ENCODE measurements around the gene JAG2. TPM values are rescaled to one million over a fixed set of nuclear protein-coding genes. Genes with fewer than 3 reads are reported as not detected.

JAG2 gene
- total RNA-seq, 1 donor from 2014 or later: 0.44 TPM

GRCh38 chr14:105178868-105179140 lies 10.2 kb upstream of the JAG2 start:
- intact Hi-C loops (cut with micrococcal nuclease): no loop called here

GRCh38 chr14:105178069-105178867 lies 9.7 kb upstream of the JAG2 start:
- H3K4me1 Mint-ChIP-seq: peaks cover 19% of the 10 kb centered on the region
- no peaks in the 10 kb centered on the region for H3K9me3 Mint-ChIP-seq
- TF ChIP-seq, protein P1, sequence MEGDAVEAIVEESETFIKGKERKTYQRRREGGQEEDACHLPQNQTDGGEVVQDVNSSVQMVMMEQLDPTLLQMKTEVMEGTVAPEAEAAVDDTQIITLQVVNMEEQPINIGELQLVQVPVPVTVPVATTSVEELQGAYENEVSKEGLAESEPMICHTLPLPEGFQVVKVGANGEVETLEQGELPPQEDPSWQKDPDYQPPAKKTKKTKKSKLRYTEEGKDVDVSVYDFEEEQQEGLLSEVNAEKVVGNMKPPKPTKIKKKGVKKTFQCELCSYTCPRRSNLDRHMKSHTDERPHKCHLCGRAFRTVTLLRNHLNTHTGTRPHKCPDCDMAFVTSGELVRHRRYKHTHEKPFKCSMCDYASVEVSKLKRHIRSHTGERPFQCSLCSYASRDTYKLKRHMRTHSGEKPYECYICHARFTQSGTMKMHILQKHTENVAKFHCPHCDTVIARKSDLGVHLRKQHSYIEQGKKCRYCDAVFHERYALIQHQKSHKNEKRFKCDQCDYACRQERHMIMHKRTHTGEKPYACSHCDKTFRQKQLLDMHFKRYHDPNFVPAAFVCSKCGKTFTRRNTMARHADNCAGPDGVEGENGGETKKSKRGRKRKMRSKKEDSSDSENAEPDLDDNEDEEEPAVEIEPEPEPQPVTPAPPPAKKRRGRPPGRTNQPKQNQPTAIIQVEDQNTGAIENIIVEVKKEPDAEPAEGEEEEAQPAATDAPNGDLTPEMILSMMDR (IDR thresholded peaks at IDR 0.05): no peak
- CTCF ChIA-PET: no interaction called here
- POLR2A ChIA-PET: no interaction called here
- no peak overlapping the region for H3K27ac Mint-ChIP-seq
- no peaks in the 10 kb centered on the region for H3K27me3 Mint-ChIP-seq
- no peak for DNase-seq
- no peak overlapping the region for H3K4me3 Mint-ChIP-seq
- no peak for ATAC-seq (ENCODE audit: low read depth)
- no peaks in the 10 kb centered on the region for H3K36me3 Mint-ChIP-seq (ENCODE audit: low read depth)
- intact Hi-C loops (cut with micrococcal nuclease): no loop called here

More at GRCh38 chr14:105178868-105179140, 10.2 kb upstream of the JAG2 start:
- CTCF ChIA-PET: no interaction called here
- no peaks in the 10 kb centered on the region for H3K9me3 Mint-ChIP-seq
- POLR2A ChIA-PET: no interaction called here
- DNase-seq (no peak), ATAC-seq (ENCODE audit: low read depth) (no peak)
- peaks cover 2% of the 10 kb centered on the region for H3K27me3 Mint-ChIP-seq
- no peak overlapping the region for H3K4me3 Mint-ChIP-seq
- H3K4me1 Mint-ChIP-seq: peaks cover 19% of the 10 kb centered on the region
- H3K36me3 Mint-ChIP-seq (ENCODE audit: low read depth): no peaks in the 10 kb centered on the region
- TF ChIP-seq, protein P1 (IDR thresholded peaks at IDR 0.05): no peak
- H3K27ac Mint-ChIP-seq: no peak overlapping the region

- H3K36me3 Mint-ChIP-seq (ENCODE audit: low read depth): no peaks in the 10 kb centered on the region
- H3K27ac Mint-ChIP-seq: no peak overlapping the region
- TF ChIP-seq, protein P1 (IDR thresholded peaks at IDR 0.05): no peak
- no peaks in the 10 kb centered on the region for H3K27me3 Mint-ChIP-seq
- POLR2A ChIA-PET: no interaction called here
- ATAC-seq (ENCODE audit: low read depth) (no peak), DNase-seq (no peak)
- no peak overlapping the region for H3K4me3 Mint-ChIP-seq
- H3K4me1 Mint-ChIP-seq: peaks cover 16% of the 10 kb centered on the region
- intact Hi-C loops (cut with micrococcal nuclease): no loop called here
- no peaks in the 10 kb centered on the region for H3K9me3 Mint-ChIP-seq
- CTCF ChIA-PET: no interaction called here
Observed at GRCh38 chr14:105177082-105177481, 8.5 kb upstream of the JAG2 start.

GRCh38 chr14:105176513-105176912 lies 7.9 kb upstream of the JAG2 start:
- H3K27me3 Mint-ChIP-seq: peaks cover 2% of the 10 kb centered on the region
- ChIA-PET CTCF (no interaction called here), POLR2A (no interaction called here)
- no peak overlapping the region for H3K27ac Mint-ChIP-seq
- TF ChIP-seq, protein P1 (IDR thresholded peaks at IDR 0.05): no peak
- ATAC-seq (ENCODE audit: low read depth) (no peak), DNase-seq (no peak)
- H3K4me1 Mint-ChIP-seq: peaks cover 17% of the 10 kb centered on the region
- intact Hi-C loops (cut with micrococcal nuclease): no loop called here
- no peaks in the 10 kb centered on the region for H3K9me3 Mint-ChIP-seq
- H3K36me3 Mint-ChIP-seq (ENCODE audit: low read depth): no peaks in the 10 kb centered on the region
- no peak overlapping the region for H3K4me3 Mint-ChIP-seq

GRCh38 chr14:105173901-105174894 lies 5.6 kb upstream of the JAG2 start:
- CTCF ChIA-PET: no interaction called here
- peaks cover 17% of the 10 kb centered on the region for H3K4me1 Mint-ChIP-seq
- POLR2A ChIA-PET: no interaction called here
- no peak overlapping the region for H3K27ac Mint-ChIP-seq
- no peak for DNase-seq
- peaks cover 13% of the 10 kb centered on the region for H3K27me3 Mint-ChIP-seq
- no peak overlapping the region for H3K4me3 Mint-ChIP-seq
- peak; percentile 55 for ATAC-seq (ENCODE audit: low read depth)
- H3K9me3 Mint-ChIP-seq: no peaks in the 10 kb centered on the region
- TF ChIP-seq, protein P1 (IDR thresholded peaks at IDR 0.05): no peak
- intact Hi-C loops (cut with micrococcal nuclease): no loop called here
- H3K36me3 Mint-ChIP-seq (ENCODE audit: low read depth): no peaks in the 10 kb centered on the region

Measured in activated B cell treated with CpG ODN at 0.5 μM for 24 hours (primary cell).